Rectal smooth muscle tissue (tissue), 1 donor: ENCODE data around the gene SLC6A3.

Experiments
- H3K27ac ChIP-seq: one replicate; pipeline ENCODE4 v1.7.0; 2013; ENCODE audit warnings: low read depth, low read length, inconsistent platforms
- H3K27me3 ChIP-seq: one replicate; pipeline ENCODE4 v1.7.0; 2013; ENCODE audit warnings: low read length; ENCODE audit not compliant: control insufficient read depth, insufficient read depth
- H3K36me3 ChIP-seq: one replicate; pipeline ENCODE4 v1.7.0; 2013; ENCODE audit warnings: low read length; ENCODE audit not compliant: control insufficient read depth, insufficient read depth
- H3K4me1 ChIP-seq: one replicate; pipeline ENCODE4 v1.7.0; 2013; ENCODE audit warnings: low read length; ENCODE audit not compliant: control insufficient read depth, insufficient read depth
- H3K4me3 ChIP-seq: one replicate; pipeline ENCODE4 v1.7.0; 2013; ENCODE audit warnings: low read length
- H3K9ac ChIP-seq: one replicate; pipeline ENCODE4 v1.7.0; 2013; ENCODE audit warnings: low read length

The SLC6A3 gene

GRCh38 chr5:1352231-1353219, 92.7 kb downstream of the SLC6A3 start:
- H3K27me3 ChIP-seq, result no peaks in the 10 kb centered on the region
- no peaks in the 10 kb centered on the region for H3K4me1 ChIP-seq
- H3K36me3 ChIP-seq, result no peaks in the 10 kb centered on the region
- no peak overlapping the region for H3K9ac ChIP-seq
- H3K4me3 ChIP-seq, result no peak overlapping the region
- no peak overlapping the region for H3K27ac ChIP-seq

- no peak overlapping the region for H3K4me3 ChIP-seq
- no peaks in the 10 kb centered on the region for H3K36me3 ChIP-seq
- no peak overlapping the region for H3K27ac ChIP-seq
Observed at GRCh38 chr5:1351156-1351555, 94.1 kb downstream of the SLC6A3 start.

GRCh38 chr5:1349246-1349645, 96.0 kb downstream of the SLC6A3 start:
- H3K36me3 ChIP-seq, result no peaks in the 10 kb centered on the region
- H3K4me1 ChIP-seq, result peaks cover 7% of the 10 kb centered on the region
- no peaks in the 10 kb centered on the region for H3K27me3 ChIP-seq
- H3K4me3 ChIP-seq, result no peak overlapping the region
- no peak overlapping the region for H3K27ac ChIP-seq
- no peak overlapping the region for H3K9ac ChIP-seq

More at GRCh38 chr5:1351156-1351555, 94.1 kb downstream of the SLC6A3 start:
- H3K4me1 ChIP-seq, result no peaks in the 10 kb centered on the region
- no peaks in the 10 kb centered on the region for H3K27me3 ChIP-seq
- H3K9ac ChIP-seq, result no peak overlapping the region

GRCh38 chr5:1348986-1349245, 96.3 kb downstream of the SLC6A3 start:
- no peak overlapping the region for H3K27ac ChIP-seq

GRCh38 chr5:1347571-1347970, 97.7 kb downstream of the SLC6A3 start:
- Histone ChIP-seq H3K9ac (no peak overlapping the region), H3K27me3 (no peaks in the 10 kb centered on the region), H3K4me1 (peaks cover 12% of the 10 kb centered on the region), H3K27ac (no peak overlapping the region), H3K4me3 (no peak overlapping the region), H3K36me3 (no peaks in the 10 kb centered on the region)

More at GRCh38 chr5:1348986-1349245, 96.3 kb downstream of the SLC6A3 start:
- Histone ChIP-seq H3K4me3 (no peak overlapping the region), H3K4me1 (peaks cover 11% of the 10 kb centered on the region), H3K27me3 (no peaks in the 10 kb centered on the region), H3K9ac (no peak overlapping the region), H3K36me3 (no peaks in the 10 kb centered on the region)

- Histone ChIP-seq H3K27me3 (no peaks in the 10 kb centered on the region), H3K36me3 (peaks cover 3% of the 10 kb centered on the region), H3K27ac (no peak overlapping the region), H3K9ac (no peak overlapping the region), H3K4me3 (no peak overlapping the region), H3K4me1 (peaks cover 12% of the 10 kb centered on the region)
Observed at GRCh38 chr5:1346627-1347440, 98.4 kb downstream of the SLC6A3 start.

- Histone ChIP-seq H3K9ac (peak overlapping the region; percentile 92), H3K4me1 (peaks cover 12% of the 10 kb centered on the region), H3K27me3 (no peaks in the 10 kb centered on the region), H3K27ac (no peak overlapping the region), H3K4me3 (peak overlapping the region; percentile 81), H3K36me3 (peaks cover 9% of the 10 kb centered on the region)
Observed at GRCh38 chr5:1345876-1346626, 99.2 kb downstream of the SLC6A3 start.

- peak within 1 kb of the TSS; percentile 92 for H3K9ac ChIP-seq
- H3K36me3 ChIP-seq, result peaks cover 14% of the 10 kb centered on the region
- peak within 1 kb of the TSS; percentile 81 for H3K4me3 ChIP-seq
- H3K27me3 ChIP-seq, result no peaks in the 10 kb centered on the region
- peaks cover 12% of the 10 kb centered on the region for H3K4me1 ChIP-seq
- H3K27ac ChIP-seq, result peak within 1 kb of the TSS; percentile 89
Observed at GRCh38 chr5:1344975-1345838, 100.0 kb downstream of the SLC6A3 start, which contains the start of gene CLPTM1L. TSS of gene CLPTM1L (minus strand) at chr5:1345099. CDS start at chr5:1344841, 258 bp downstream.

- Histone ChIP-seq H3K36me3 (peaks cover 14% of the 10 kb centered on the region), H3K4me3 (peak overlapping the region; percentile 81), H3K4me1 (peaks cover 12% of the 10 kb centered on the region), H3K9ac (peak overlapping the region; percentile 19), H3K27me3 (no peaks in the 10 kb centered on the region), H3K27ac (no peak overlapping the region)
Observed at GRCh38 chr5:1343931-1344901, 101.0 kb downstream of the SLC6A3 start.

GRCh38 chr5:1343315-1343751, 101.9 kb downstream of the SLC6A3 start:
- Histone ChIP-seq H3K4me1 (peaks cover 12% of the 10 kb centered on the region), H3K27me3 (no peaks in the 10 kb centered on the region), H3K36me3 (peaks cover 16% of the 10 kb centered on the region), H3K27ac (no peak overlapping the region), H3K4me3 (peak overlapping the region; percentile 19), H3K9ac (no peak overlapping the region)
